Gastroesophageal sphincter (tissue), 4 donors: ENCODE data around the gene REEP5. TPM values are rescaled to one million over a fixed set of nuclear protein-coding genes. Genes with fewer than 3 reads are reported as not detected.

Experiments used
- ATAC-seq: fragments of 150-250 bp; one replicate; pipeline ENCODE4 v1.9.1; 2016; ENCODE audit warnings: mild to moderate bottlenecking, moderate library complexity
- H3K27ac ChIP-seq, 4 donors: fragments of 200-600 bp; sonication (generic) in 3 of 4; 1 replicate in 3 of 4; 2 replicates in 1 of 4; pipeline ENCODE4 v1.5.1; 2016 to 2019
- H3K27me3 ChIP-seq: fragments of 200-600 bp; sonication (generic); one replicate; pipeline ENCODE4 v1.5.1; 2019
- H3K36me3 ChIP-seq, 2 donors: fragments of 200-600 bp; sonication (generic); one replicate each; pipeline ENCODE4 v1.5.1; 2019; ENCODE audit warnings: control low read depth in 1 of 2
- H3K4me1 ChIP-seq, 3 donors: fragments of 200-600 bp; sonication (generic); 1 replicate in 2 of 3; 2 replicates in 1 of 3; pipeline ENCODE4 v1.5.1; 2016 to 2019; ENCODE audit warnings: control low read depth in 2 of 3
- H3K4me3 ChIP-seq, 2 donors: fragments of 200-600 bp; sonication (generic); one replicate each; pipeline ENCODE4 v1.5.1; 2019; ENCODE audit warnings: mild to moderate bottlenecking in 1 of 2, moderate library complexity in 1 of 2
- H3K9me3 ChIP-seq, 3 donors: fragments of 200-600 bp; sonication (generic); one replicate each; pipeline ENCODE4 v1.5.1; 2017 to 2019; ENCODE audit warnings: control low read depth in 2 of 3
- CTCF ChIP-seq, 4 experiments: fragments of 200-600 bp in 2 of 4; fragments of 450-650 bp in 2 of 4; sonication (generic) in 1 of 4; IDR thresholded peaks; one replicate each; pipeline ENCODE4 v1.5.1; 2017 to 2019; ENCODE audit warnings: antibody characterized with exemption in 4 of 4, mild to moderate bottlenecking in 2 of 4, moderate library complexity in 2 of 4
- EP300 ChIP-seq: sonication (generic); formaldehyde crosslinking; IDR thresholded peaks from one replicate; pipeline ENCODE4 v1.6.1; 2017; ENCODE audit warnings: antibody characterized with exemption, mild to moderate bottlenecking
- POLR2A ChIP-seq, 2 donors: fragments of 450-650 bp; IDR thresholded peaks; one replicate each; pipeline ENCODE4 v1.6.1; 2017; ENCODE audit warnings: antibody characterized with exemption in 2 of 2, mild to moderate bottlenecking in 2 of 2, moderate library complexity in 1 of 2
- POLR2AphosphoS5 ChIP-seq: sonication (generic); formaldehyde crosslinking; IDR thresholded peaks from one replicate; pipeline ENCODE4 v1.6.1; 2017; ENCODE audit warnings: antibody characterized with exemption
- WGBS, 2 donors: methylation state at CpG; one replicate each; pipeline ENCODE4 v1.1.5; 2018; ENCODE audit warnings: low coverage in 1 of 2; 5-methylcytosine and 5-hydroxymethylcytosine counted together
- total RNA-seq, 4 donors: library from RNA; depleted of rRNA; stranded (reverse); fragments of >200 nt; gene quantifications; one replicate each; pipeline ENCODE4 v1.1.0, GENCODE V29; 2016

Gene REEP5
- total RNA-seq, 4 donors from 2014 or later = 59.6 to 81.7 (median 69.3) TPM

GRCh38 chr5:112921026-112921832 lies 798 bp downstream of the REEP5 start:
- peak; percentile 83 for ATAC-seq
- H3K4me3 ChIP-seq = peak overlapping the region; percentile 95 to 97
- TF ChIP-seq EP300 = no peak
- no peak for TF ChIP-seq POLR2AphosphoS5
- TF ChIP-seq CTCF (IDR thresholded peaks at IDR 0.05) = peak in 1 of 4 experiments; percentile 39
- no peak for TF ChIP-seq POLR2A (IDR thresholded peaks at IDR 0.05)
- H3K4me1 ChIP-seq = peaks cover 3 to 64% (median 23%) of the 10 kb centered on the region in 3 donors
- peaks cover 0 to 31% of the 10 kb centered on the region in 2 donors for H3K36me3 ChIP-seq
- WGBS, 2 donors = 0% methylated on average over 5 to 8 of the region's 68 CpGs
- H3K9me3 ChIP-seq = no peaks in the 10 kb centered on the region
- H3K27me3 ChIP-seq = no peaks in the 10 kb centered on the region
- peak overlapping the region; percentile 97 to 99 (median 97) for H3K27ac ChIP-seq

GRCh38 chr5:112919972-112920371 lies 2.1 kb downstream of the REEP5 start:
- 88 to 93% methylated on average over 6 of the region's 6 CpGs for WGBS, 2 donors
- no peak for ATAC-seq
- Histone ChIP-seq H3K9me3 (no peaks in the 10 kb centered on the region), H3K4me1 (peaks cover 5 to 76% (median 24%) of the 10 kb centered on the region in 3 donors), H3K27ac (peak overlapping the region in 1 of 4 donors; percentile 99), H3K36me3 (peaks cover 0 to 33% of the 10 kb centered on the region in 2 donors), H3K4me3 (no peak overlapping the region), H3K27me3 (no peaks in the 10 kb centered on the region)
- no peak for TF ChIP-seq POLR2AphosphoS5
- TF ChIP-seq EP300 = no peak
- no peak for TF ChIP-seq POLR2A (IDR thresholded peaks at IDR 0.05)
- TF ChIP-seq CTCF (IDR thresholded peaks at IDR 0.05) = no peak

GRCh38 chr5:112918679-112919078 lies 3.3 kb downstream of the REEP5 start:
- Histone ChIP-seq H3K27ac (no peak overlapping the region), H3K36me3 (peaks cover 0 to 46% of the 10 kb centered on the region in 2 donors), H3K9me3 (no peaks in the 10 kb centered on the region), H3K4me1 (peaks cover 5 to 88% (median 24%) of the 10 kb centered on the region in 3 donors), H3K4me3 (no peak overlapping the region), H3K27me3 (no peaks in the 10 kb centered on the region)
- WGBS, 2 donors = 20 to 75% methylated on average over 1 of the region's 1 CpG
- ATAC-seq = no peak
- TF ChIP-seq POLR2AphosphoS5 (no peak), CTCF (IDR thresholded peaks at IDR 0.05) (no peak), POLR2A (IDR thresholded peaks at IDR 0.05) (no peak), EP300 (no peak)

- Histone ChIP-seq H3K9me3 (no peaks in the 10 kb centered on the region), H3K27me3 (no peaks in the 10 kb centered on the region), H3K4me3 (no peak overlapping the region), H3K27ac (no peak overlapping the region), H3K4me1 (peaks cover 5 to 88% (median 24%) of the 10 kb centered on the region in 3 donors), H3K36me3 (peaks cover 0 to 46% of the 10 kb centered on the region in 2 donors)
- 83 to 95% methylated on average over 3 of the region's 3 CpGs for WGBS, 2 donors
- no peak for ATAC-seq
- TF ChIP-seq POLR2A (IDR thresholded peaks at IDR 0.05) (no peak), CTCF (IDR thresholded peaks at IDR 0.05) (no peak), EP300 (no peak), POLR2AphosphoS5 (no peak)
Observed at GRCh38 chr5:112918136-112918535, 3.9 kb downstream of the REEP5 start.
